ENCODE data around the gene WIZ.

WIZ gene

DNA sequence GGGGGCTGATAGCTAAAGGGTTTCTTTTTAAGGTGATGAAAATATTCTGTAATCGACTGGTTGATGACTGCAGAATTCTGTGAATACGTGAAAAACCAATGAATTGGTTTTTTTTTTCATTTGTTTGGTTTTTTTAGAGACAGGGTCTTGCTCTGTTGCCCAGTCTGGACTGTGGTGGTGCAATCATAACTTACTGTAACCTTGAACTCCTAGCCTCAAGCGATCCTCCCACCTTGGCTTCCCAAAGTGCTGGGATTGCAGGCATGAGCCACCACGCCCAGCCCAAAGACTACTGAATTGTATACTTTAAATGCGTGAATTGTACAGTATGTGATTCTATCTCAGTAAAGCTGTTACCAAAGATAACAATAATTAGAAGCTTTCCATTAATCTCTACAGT lies 55.3 kb downstream of the WIZ start:
- H3K9me3 ChIP-seq (ENCODE audit: severe bottlenecking): no peaks in the 10 kb centered on the region
- H3K27ac ChIP-seq: no peak overlapping the region
- H3K36me3 ChIP-seq: peaks cover 74% of the 10 kb centered on the region
- TF ChIP-seq, protein P1, sequence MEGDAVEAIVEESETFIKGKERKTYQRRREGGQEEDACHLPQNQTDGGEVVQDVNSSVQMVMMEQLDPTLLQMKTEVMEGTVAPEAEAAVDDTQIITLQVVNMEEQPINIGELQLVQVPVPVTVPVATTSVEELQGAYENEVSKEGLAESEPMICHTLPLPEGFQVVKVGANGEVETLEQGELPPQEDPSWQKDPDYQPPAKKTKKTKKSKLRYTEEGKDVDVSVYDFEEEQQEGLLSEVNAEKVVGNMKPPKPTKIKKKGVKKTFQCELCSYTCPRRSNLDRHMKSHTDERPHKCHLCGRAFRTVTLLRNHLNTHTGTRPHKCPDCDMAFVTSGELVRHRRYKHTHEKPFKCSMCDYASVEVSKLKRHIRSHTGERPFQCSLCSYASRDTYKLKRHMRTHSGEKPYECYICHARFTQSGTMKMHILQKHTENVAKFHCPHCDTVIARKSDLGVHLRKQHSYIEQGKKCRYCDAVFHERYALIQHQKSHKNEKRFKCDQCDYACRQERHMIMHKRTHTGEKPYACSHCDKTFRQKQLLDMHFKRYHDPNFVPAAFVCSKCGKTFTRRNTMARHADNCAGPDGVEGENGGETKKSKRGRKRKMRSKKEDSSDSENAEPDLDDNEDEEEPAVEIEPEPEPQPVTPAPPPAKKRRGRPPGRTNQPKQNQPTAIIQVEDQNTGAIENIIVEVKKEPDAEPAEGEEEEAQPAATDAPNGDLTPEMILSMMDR (IDR thresholded peaks at IDR 0.05; ENCODE audit: low read depth, low read length): no peak
- H3K27me3 ChIP-seq (ENCODE audit: insufficient read depth, low read depth, severe bottlenecking): no peaks in the 10 kb centered on the region
- H3K4me3 ChIP-seq (ENCODE audit: low read depth, low read length): no peak overlapping the region
- no peak for DNase-seq

DNA sequence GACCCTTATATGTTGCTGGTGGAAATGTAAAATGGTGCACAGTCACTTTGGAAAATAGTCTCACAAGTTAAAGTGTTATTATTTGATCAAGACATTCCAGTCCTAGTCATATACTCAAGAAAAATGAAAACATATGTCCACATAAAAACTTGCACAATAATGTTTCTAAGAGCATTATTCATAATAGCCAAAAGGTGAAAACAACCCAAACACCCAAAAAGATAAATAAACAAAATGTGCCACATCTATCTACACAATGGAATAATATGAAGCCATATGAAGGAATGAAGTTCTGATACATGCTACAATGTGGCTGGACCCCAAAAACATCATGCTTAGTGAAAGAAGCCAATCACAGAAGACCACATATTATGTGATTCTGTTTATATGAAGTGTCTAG lies 55.8 kb downstream of the WIZ start:
- peaks cover 71% of the 10 kb centered on the region for H3K36me3 ChIP-seq
- no peaks in the 10 kb centered on the region for H3K27me3 ChIP-seq (ENCODE audit: insufficient read depth, low read depth, severe bottlenecking)
- no peaks in the 10 kb centered on the region for H3K9me3 ChIP-seq (ENCODE audit: severe bottlenecking)
- H3K27ac ChIP-seq: no peak overlapping the region
- H3K4me3 ChIP-seq (ENCODE audit: low read depth, low read length): no peak overlapping the region
- no peak for DNase-seq
- TF ChIP-seq, protein P1 (IDR thresholded peaks at IDR 0.05; ENCODE audit: low read depth, low read length): no peak

DNA sequence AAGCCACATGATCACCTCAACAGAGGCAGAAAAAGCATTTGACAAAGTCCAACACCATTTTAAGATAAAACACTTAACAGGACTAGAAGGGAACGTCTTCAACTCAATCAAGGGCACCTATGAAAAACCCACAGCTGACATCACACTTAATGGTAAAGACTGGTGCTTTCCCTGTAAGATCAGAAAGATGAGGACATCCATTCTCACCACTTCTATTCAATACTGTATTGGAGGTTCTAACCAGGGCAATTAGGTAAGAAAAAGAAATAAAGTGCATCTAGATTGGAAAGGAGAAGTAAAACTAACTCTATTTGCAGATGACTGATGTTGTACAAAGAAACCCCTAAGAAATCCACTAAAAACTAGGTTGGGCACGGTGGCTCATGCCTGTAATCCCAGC lies 58.9 kb downstream of the WIZ start:
- TF ChIP-seq, protein P1 (IDR thresholded peaks at IDR 0.05; ENCODE audit: low read depth, low read length): no peak
- H3K36me3 ChIP-seq: peaks cover 45% of the 10 kb centered on the region

DNA sequence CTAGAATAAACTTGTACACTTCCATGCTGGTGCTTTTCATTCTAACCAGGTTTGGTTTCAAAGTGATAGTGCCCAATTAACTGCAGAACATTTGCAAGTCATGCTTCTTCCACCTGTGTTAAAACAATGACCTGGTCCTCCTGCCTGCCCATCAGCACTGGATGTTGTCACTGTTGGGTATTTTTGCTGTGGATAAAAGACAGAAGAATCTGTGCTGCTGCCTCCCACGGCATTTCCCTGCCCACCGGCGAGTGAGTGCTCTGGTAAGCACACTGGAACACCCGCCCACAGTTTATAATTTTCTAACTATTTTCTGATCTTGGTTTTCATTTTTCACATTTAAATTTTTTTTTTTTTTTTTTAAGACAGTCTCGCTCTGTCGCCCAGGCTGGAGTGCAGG lies 67.9 kb downstream of the WIZ start:
- TF ChIP-seq, protein P1 (IDR thresholded peaks at IDR 0.05; ENCODE audit: low read depth, low read length): no peak
- Histone ChIP-seq H3K27ac (no peak overlapping the region), H3K4me3 (ENCODE audit: low read depth, low read length) (no peak overlapping the region), H3K27me3 (ENCODE audit: insufficient read depth, low read depth, severe bottlenecking) (no peaks in the 10 kb centered on the region), H3K9me3 (ENCODE audit: severe bottlenecking) (no peaks in the 10 kb centered on the region), H3K36me3 (peaks cover 28% of the 10 kb centered on the region)
- no peak for DNase-seq

More for the DNA sequence above, 58.9 kb downstream of the WIZ start:
- Histone ChIP-seq H3K4me3 (ENCODE audit: low read depth, low read length) (no peak overlapping the region), H3K27ac (no peak overlapping the region), H3K9me3 (ENCODE audit: severe bottlenecking) (no peaks in the 10 kb centered on the region), H3K27me3 (ENCODE audit: insufficient read depth, low read depth, severe bottlenecking) (no peaks in the 10 kb centered on the region)
- DNase-seq: no peak

DNA sequence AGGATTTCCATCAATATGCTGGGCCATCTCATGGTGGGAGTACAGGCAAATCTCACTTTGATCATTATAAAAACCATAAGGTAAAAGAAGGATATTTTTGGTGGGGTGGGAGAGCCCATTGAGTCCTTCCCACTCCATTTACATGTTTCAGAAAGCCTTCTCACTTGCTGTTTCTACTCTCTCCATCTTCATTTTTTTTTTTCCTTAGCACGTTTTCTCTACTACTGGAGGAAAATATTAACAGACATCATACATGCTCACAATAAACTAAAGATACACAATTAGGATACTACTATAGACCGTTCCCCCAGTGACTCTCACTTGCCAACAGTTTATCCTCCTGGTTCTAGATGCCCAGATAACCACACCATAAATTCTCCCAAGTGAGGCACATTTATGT lies 68.3 kb downstream of the WIZ start:
- Histone ChIP-seq H3K27ac (no peak overlapping the region; the same call in 1 of the 2 replicates), H3K9me3 (ENCODE audit: severe bottlenecking) (no peaks in the 10 kb centered on the region), H3K4me3 (ENCODE audit: low read depth, low read length) (no peak overlapping the region), H3K36me3 (peaks cover 27% of the 10 kb centered on the region), H3K27me3 (ENCODE audit: insufficient read depth, low read depth, severe bottlenecking) (no peaks in the 10 kb centered on the region)
- TF ChIP-seq, protein P1 (IDR thresholded peaks at IDR 0.05; ENCODE audit: low read depth, low read length): no peak
- no peak for DNase-seq

DNA sequence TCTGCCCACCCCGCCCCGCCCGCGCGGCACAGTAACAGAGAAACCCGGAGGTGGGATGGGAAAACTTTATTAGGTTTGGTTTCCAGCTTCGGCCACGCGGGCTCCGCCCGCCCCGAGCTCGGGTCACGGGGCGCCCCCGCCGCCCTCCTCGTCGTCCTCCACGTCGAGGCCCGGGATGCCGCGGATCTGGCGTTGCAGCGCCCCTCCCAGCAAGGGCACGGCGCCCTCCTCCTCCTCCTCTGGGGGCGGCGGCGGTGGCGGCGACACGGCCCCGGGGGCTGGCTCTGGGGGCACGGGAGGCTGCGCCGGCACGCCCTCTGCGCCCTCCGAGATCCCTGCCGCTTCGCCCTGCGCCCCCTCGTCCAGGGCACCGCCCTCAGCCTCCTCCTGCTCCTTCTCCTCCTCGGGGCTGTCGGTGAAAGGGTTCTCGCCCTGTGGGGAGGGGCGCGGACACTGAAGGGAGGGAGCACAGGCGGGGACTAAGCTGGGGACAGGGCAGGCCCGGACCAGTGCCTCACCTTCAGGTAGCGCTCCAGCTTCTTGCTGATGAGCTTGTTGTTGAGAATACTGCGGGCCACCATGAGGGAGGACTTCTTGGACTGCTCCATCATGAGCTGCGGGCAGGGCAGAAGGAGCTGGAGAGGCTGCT lies 69.6 kb downstream of the WIZ start:
- H3K27ac ChIP-seq: peak overlapping the region; percentile 81
- TF ChIP-seq, protein P1 (IDR thresholded peaks at IDR 0.05; ENCODE audit: low read depth, low read length): no peak
- no peaks in the 10 kb centered on the region for H3K27me3 ChIP-seq (ENCODE audit: insufficient read depth, low read depth, severe bottlenecking)
- peaks cover 23% of the 10 kb centered on the region for H3K36me3 ChIP-seq
- DNase-seq: peak; percentile 89
- H3K9me3 ChIP-seq (ENCODE audit: severe bottlenecking): no peaks in the 10 kb centered on the region
- peak overlapping the region; percentile 40 for H3K4me3 ChIP-seq (ENCODE audit: low read depth, low read length)

Measured in WERI-Rb-1 (cell line).